IMR-90 (cell line): ENCODE measurements around the gene DNMT3A. TPM values are rescaled to one million over a fixed set of nuclear protein-coding genes. Genes with fewer than 3 reads are reported as not detected.

Experiments
- ATAC-seq: fragments of 200-7000 bp; cut with Tn5 transposase; 2 replicates; pipeline ENCODE4 v1.9.1; 2020; ENCODE audit warnings: low read depth, mild to moderate bottlenecking, moderate library complexity
- BruUV-seq: library from RNA; stranded (reverse); fragments of 400-500 nt; replicated peaks from 2 replicates; lab custom pipeline; 2021; lab: Mats Ljungman, UMichigan
- CTCF ChIA-PET: fragments of 300-600 bp; formaldehyde crosslinking; extraction: SDS; loops from one replicate; lab custom pipeline; 2021; ENCODE audit warnings: antibody characterized with exemption; lab: Yijun Ruan, JAX
- POLR2A ChIA-PET: fragments of 300-600 bp; sonication (Branson Sonifier 250); formaldehyde crosslinking; loops from one replicate; lab custom pipeline; 2022; ENCODE audit warnings: antibody characterized with exemption; ENCODE audit not compliant: unreplicated experiment; lab: Charles Lee
- DNase-seq: peaks from one replicate; pipeline ENCODE4 v3.0.0; 2013
- H2AFZ ChIP-seq: replicated peaks from 2 replicates; pipeline ENCODE3; 2013; ENCODE audit warnings: low read length, mild to moderate bottlenecking; ENCODE audit not compliant: poor library complexity
- H2AK5ac ChIP-seq: 2 replicates; pipeline ENCODE4 v1.6.1; 2013; ENCODE audit warnings: low read depth, low read length, inconsistent platforms
- H2AK9ac ChIP-seq: replicated peaks from 2 replicates; pipeline ENCODE3; 2013; ENCODE audit warnings: mild to moderate bottlenecking, low read depth, low read length, moderate library complexity; ENCODE audit not compliant: poor library complexity
- H2BK120ac ChIP-seq: 2 replicates; pipeline ENCODE4 v1.6.1; 2013; ENCODE audit warnings: low read depth, low read length, inconsistent platforms
- H2BK15ac ChIP-seq: 3 replicates; pipeline ENCODE4 v1.6.1; 2013; ENCODE audit warnings: low read depth, low read length, inconsistent platforms
- H2BK20ac ChIP-seq: 2 replicates; pipeline ENCODE4 v1.6.1; 2013; ENCODE audit warnings: low read depth, mild to moderate bottlenecking, inconsistent platforms, low read length, moderate library complexity
- H2BK5ac ChIP-seq: 2 replicates; pipeline ENCODE4 v1.6.1; 2013; ENCODE audit warnings: mild to moderate bottlenecking, low read depth, low read length, inconsistent platforms; ENCODE audit not compliant: poor library complexity, severe bottlenecking
- H3K14ac ChIP-seq: replicated peaks from 2 replicates; pipeline ENCODE4 v1.6.1; 2013; ENCODE audit warnings: low read depth, low read length, inconsistent platforms
- H3K18ac ChIP-seq: 2 replicates; pipeline ENCODE4 v1.6.1; 2013; ENCODE audit warnings: low read depth, low read length, control low read depth
- H3K23ac ChIP-seq: 2 replicates; pipeline ENCODE4 v1.6.1; 2013; ENCODE audit warnings: low read depth, low read length, inconsistent platforms
- H3K27ac ChIP-seq: 2 replicates; pipeline ENCODE4 v1.5.1; 2013; ENCODE audit warnings: mild to moderate bottlenecking, control low read depth, low read length; ENCODE audit not compliant: insufficient read depth
- H3K27me3 ChIP-seq: 2 replicates; pipeline ENCODE4 v1.6.1; 2013; ENCODE audit warnings: low read length; ENCODE audit not compliant: control insufficient read depth, insufficient read depth
- H3K36me3 ChIP-seq: 2 replicates; pipeline ENCODE4 v1.6.1; 2013; ENCODE audit warnings: low read length, mixed read lengths; ENCODE audit not compliant: control insufficient read depth, insufficient read depth
- H3K4ac ChIP-seq: 2 replicates; pipeline ENCODE4 v1.6.1; 2013; ENCODE audit warnings: low read depth, low read length, inconsistent platforms
- H3K4me1 ChIP-seq: 2 replicates; pipeline ENCODE4 v1.6.1; 2013; ENCODE audit warnings: low read length, mixed read lengths; ENCODE audit not compliant: control insufficient read depth, insufficient read depth
- H3K4me2 ChIP-seq: 2 replicates; pipeline ENCODE4 v1.6.1; 2013; ENCODE audit warnings: low read depth, mild to moderate bottlenecking, control low read depth, low read length, moderate library complexity
- H3K4me3 ChIP-seq: 2 replicates; pipeline ENCODE4 v1.5.1; 2013; ENCODE audit warnings: low read depth, mild to moderate bottlenecking, control low read depth, low read length, moderate library complexity; ENCODE audit not compliant: insufficient read depth
- H3K56ac ChIP-seq: 2 replicates; pipeline ENCODE4 v1.6.1; 2013; ENCODE audit warnings: low read length, inconsistent platforms; ENCODE audit not compliant: insufficient read depth; ENCODE audit errors: extremely low read depth
- H3K79me1 ChIP-seq, 2 experiments: 2 replicates each; pipeline ENCODE4 v1.6.1; 2013; ENCODE audit warnings: low read length in 2 of 2, inconsistent platforms in 1 of 2, low read depth in 1 of 2
- H3K9ac ChIP-seq: 2 replicates; pipeline ENCODE4 v1.6.1; 2013; ENCODE audit warnings: low read depth, low read length, control low read depth
- H3K9me1 ChIP-seq: 2 replicates; pipeline ENCODE4 v1.6.1; 2013; ENCODE audit warnings: low read length, inconsistent platforms; ENCODE audit not compliant: insufficient read depth
- H3K9me3 ChIP-seq: 2 replicates; pipeline ENCODE4 v1.6.1; 2013; ENCODE audit warnings: low read length; ENCODE audit not compliant: control insufficient read depth, insufficient read depth
- H4K20me1 ChIP-seq: 2 replicates; pipeline ENCODE4 v1.6.1; 2013; ENCODE audit warnings: low read length, inconsistent platforms; ENCODE audit not compliant: insufficient read depth
- H4K5ac ChIP-seq: 2 replicates; pipeline ENCODE4 v1.6.1; 2013; ENCODE audit warnings: mild to moderate bottlenecking, low read depth, low read length, control low read depth
- H4K8ac ChIP-seq, 2 experiments: 2 replicates each; pipeline ENCODE4 v1.6.1; 2013; ENCODE audit warnings: low read depth in 2 of 2, low read length in 2 of 2, control low read depth in 1 of 2, inconsistent platforms in 1 of 2
- H4K91ac ChIP-seq: 2 replicates; pipeline ENCODE4 v1.6.1; 2013; ENCODE audit warnings: low read depth, low read length, inconsistent platforms; ENCODE audit not compliant: insufficient read depth
- BHLHE40 ChIP-seq: fragments of 150-350 bp; IDR thresholded peaks from 2 replicates; pipeline ENCODE4 v1.6.1; 2016; ENCODE audit warnings: mild to moderate bottlenecking, low read depth, low read length
- CEBPB ChIP-seq: IDR thresholded peaks from 2 replicates; pipeline ENCODE4 v1.6.1; 2012; ENCODE audit warnings: low read depth, low read length, improper control_type of control experiment
- CHD1 ChIP-seq: IDR thresholded peaks from 2 replicates; pipeline ENCODE4 v1.6.1; 2012; ENCODE audit warnings: low read depth, low read length, improper control_type of control experiment
- CTCF ChIP-seq: conservative IDR thresholded peaks from 2 replicates; pipeline ENCODE4 v1.5.1; 2012; ENCODE audit warnings: mild to moderate bottlenecking, low read depth, low read length, improper control_type of control experiment
- MAFK ChIP-seq: IDR thresholded peaks from 2 replicates; pipeline ENCODE4 v1.6.1; 2012; ENCODE audit warnings: low read depth, low read length, improper control_type of control experiment
- MXI1 ChIP-seq: IDR thresholded peaks from 2 replicates; pipeline ENCODE4 v1.6.1; 2012; ENCODE audit warnings: low read depth, mild to moderate bottlenecking, low read length, moderate library complexity, borderline replicate concordance
- POLR2A ChIP-seq: IDR thresholded peaks from 2 replicates; pipeline ENCODE4 v1.6.1; 2012; ENCODE audit warnings: mild to moderate bottlenecking, low read depth, low read length
- RAD21 ChIP-seq: IDR thresholded peaks from 2 replicates; pipeline ENCODE4 v1.6.1; 2012; ENCODE audit warnings: low read length, improper control_type of control experiment
- SMC3 ChIP-seq: fragments of 150-350 bp; IDR thresholded peaks from 2 replicates; pipeline ENCODE4 v1.6.1; 2016; ENCODE audit warnings: low read depth, mild to moderate bottlenecking, antibody characterized with exemption, low read length, moderate library complexity
- WGBS, 2 experiments: methylation state at CpG; one replicate each; pipeline versions ENCODE4 v1.1.5 to v1.1.7; 2013; ENCODE audit warnings: missing lambda C conversion rate in 2 of 2; ENCODE audit not compliant: insufficient read length in 1 of 2; ENCODE audit errors: extremely low coverage in 2 of 2; 5-methylcytosine and 5-hydroxymethylcytosine counted together
- dilution Hi-C: fragments of 300-500 bp; cut with HindIII; formaldehyde crosslinking; loops from one replicate; pipeline ENCODE4 v1.14.3; 2018; ENCODE audit warnings: low sequenced_read_pairs; ENCODE audit not compliant: unreplicated experiment
- in situ Hi-C: fragments of 300-500 bp; cut with MboI; formaldehyde crosslinking; loops from 3 replicates; pipeline ENCODE4 v1.14.3; 2019; ENCODE audit warnings: low sequenced_read_pairs, inconsistent platforms, mixed read lengths
- intact Hi-C: fragments of 100-400 bp; cut with micrococcal nuclease; formaldehyde crosslinking; loops from 2 replicates; pipeline ENCODE4 v1.10.0; 2022
- polyA plus RNA-seq, 3 experiments: library from polyadenylated mRNA; depleted of rRNA; stranded (reverse); fragments of >200 nt; gene quantifications; 2 replicates each; pipeline ENCODE4 v1.2.3, GENCODE V29; 2012; ENCODE audit warnings: low replicate concordance in 1 of 3
- total RNA-seq: library from RNA; depleted of rRNA; stranded (reverse); fragments of >200 nt; gene quantifications from 2 replicates; pipeline ENCODE4 v1.2.3, GENCODE V29; 2012

DNMT3A gene
- total and polyA plus RNA-seq, 2 of the 4 experiments (the other 2 are of a cell fraction), result 4.4 to 9.7 TPM

DNA sequence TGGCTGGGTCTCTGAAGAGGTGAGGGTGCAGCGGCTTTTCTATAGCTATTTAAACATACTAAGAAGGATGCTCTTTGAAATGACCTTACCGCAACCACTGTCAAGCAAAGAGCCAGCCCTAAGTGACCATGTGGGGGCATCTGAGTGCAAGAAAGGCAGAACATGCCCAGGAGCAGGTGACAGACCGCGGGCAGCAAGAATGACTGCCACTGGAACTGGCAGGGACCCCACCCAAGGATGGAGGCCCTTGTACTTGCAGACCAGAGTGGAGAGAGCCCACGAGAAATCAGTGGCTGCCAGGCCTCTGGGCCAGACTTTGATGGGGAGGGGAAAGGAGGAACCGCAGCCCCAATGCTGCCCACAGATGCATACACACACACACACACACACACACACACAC is 33.1 kb downstream of the DNMT3A start:
- peaks cover 24% of the 10 kb centered on the region for H4K20me1 ChIP-seq
- H3K56ac ChIP-seq, result no peak overlapping the region

More for the DNA sequence above, 33.1 kb downstream of the DNMT3A start:
- H2AK5ac ChIP-seq, result no peak overlapping the region
- no peak overlapping the region for H3K23ac ChIP-seq
- dilution Hi-C loops, result no loop called here
- H4K91ac ChIP-seq, result no peak overlapping the region
- TF ChIP-seq MAFK, result no peak
- no peak for TF ChIP-seq MXI1
- TF ChIP-seq BHLHE40, result no peak
- TF ChIP-seq SMC3, result no peak
- no peak for TF ChIP-seq CEBPB
- no peak for TF ChIP-seq RAD21
- no peak for TF ChIP-seq POLR2A
- TF ChIP-seq CHD1, result no peak
- no peak for TF ChIP-seq CTCF
- no peak overlapping the region for H3K9ac ChIP-seq
- H3K4me1 ChIP-seq, result peaks cover 3% of the 10 kb centered on the region; the same call in 1 of the 2 replicates
- H2AFZ ChIP-seq, result no peak overlapping the region
- DNase-seq (no peak), ATAC-seq (no peak)
- H3K4ac ChIP-seq, result no peak overlapping the region
- 100% methylated on average over 1 of the region's 6 CpGs; no CpG with 5 or more reads in 1 of the 2 experiments for WGBS, 2 experiments
- H3K27ac ChIP-seq, result no peak overlapping the region
- no peak overlapping the region for H2BK120ac ChIP-seq
- H3K4me2 ChIP-seq, result no peak overlapping the region
- no peaks in the 10 kb centered on the region for H3K27me3 ChIP-seq
- CTCF ChIA-PET, result interaction anchor here (0.5 to 0.6 kb wide), 2 partner anchors 77 to 1274 kb away, joined by 3 read pairs; no protein-coding TSS in a partner anchor
- intact Hi-C loops, result loop anchor here (10.0 kb wide), 1 partner anchor 356 kb away; no protein-coding TSS in a partner anchor
- H4K5ac ChIP-seq, result no peak overlapping the region
- in situ Hi-C loops, result no loop called here
- H2BK15ac ChIP-seq, result no peak overlapping the region
- peaks cover 42% of the 10 kb centered on the region for H3K36me3 ChIP-seq
- no peak overlapping the region for H2BK5ac ChIP-seq
- H4K8ac ChIP-seq, result no peak overlapping the region
- H2AK9ac ChIP-seq, result no peak overlapping the region
- no peaks in the 10 kb centered on the region for H3K9me1 ChIP-seq
- BruUV-seq, result no TSS peak
- POLR2A ChIA-PET, result no interaction called here
- no peak overlapping the region for H3K14ac ChIP-seq
- H3K9me3 ChIP-seq, result no peaks in the 10 kb centered on the region
- no peak overlapping the region for H3K4me3 ChIP-seq
- H3K18ac ChIP-seq, result no peak overlapping the region
- H2BK20ac ChIP-seq, result no peak overlapping the region
- no peaks in the 10 kb centered on the region; a peak in 1 of 4 replicates for H3K79me1 ChIP-seq
